Endothelial cell of hepatic sinusoid (primary cell): ENCODE data around the gene CAMSAP1.

Source experiments
- in situ Hi-C: cut with HindIII; loops from 2 replicates; pipeline ENCODE4 v1.10.0; 2017; ENCODE audit warnings: low sequenced_read_pairs

CAMSAP1 gene

DNA sequence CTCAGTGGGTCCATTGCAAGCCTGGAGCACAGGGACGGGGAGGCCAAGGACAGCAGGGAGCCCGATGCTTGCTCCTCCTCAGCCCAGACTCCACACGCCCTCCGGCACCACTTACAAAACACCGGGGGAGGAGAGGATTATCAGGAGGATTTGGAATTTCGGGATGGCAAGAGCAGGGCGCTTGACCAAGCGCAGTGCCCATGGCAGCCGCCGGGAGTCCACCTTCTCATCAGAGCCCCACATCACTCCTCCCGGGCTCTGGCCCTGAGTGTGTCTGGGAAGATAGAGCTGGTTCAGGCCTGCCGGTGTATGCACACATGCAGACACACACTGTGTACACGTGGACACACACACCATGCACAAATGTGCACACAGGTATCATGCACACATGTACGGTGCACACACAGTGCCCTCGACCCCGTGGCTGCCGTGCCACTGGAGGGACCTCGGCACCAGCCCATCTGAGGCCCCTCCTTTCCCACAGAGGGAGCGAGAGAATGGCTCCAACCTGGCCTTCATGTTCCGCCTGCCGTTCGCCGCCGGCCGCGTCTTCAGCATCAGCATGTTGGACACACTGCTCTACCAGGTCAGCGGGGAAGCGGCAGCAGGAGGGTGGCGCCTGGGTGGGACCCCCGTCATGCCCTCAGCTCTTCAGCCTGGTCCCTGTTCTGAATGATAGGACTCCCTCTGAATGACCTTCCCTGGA lies 123.7 kb downstream of the CAMSAP1 start:
- in situ Hi-C loops: no loop called here

- in situ Hi-C loops: no loop called here
Observed at GRCh38 chr9:135782946-135783345, 124.4 kb downstream of the CAMSAP1 start.

DNA sequence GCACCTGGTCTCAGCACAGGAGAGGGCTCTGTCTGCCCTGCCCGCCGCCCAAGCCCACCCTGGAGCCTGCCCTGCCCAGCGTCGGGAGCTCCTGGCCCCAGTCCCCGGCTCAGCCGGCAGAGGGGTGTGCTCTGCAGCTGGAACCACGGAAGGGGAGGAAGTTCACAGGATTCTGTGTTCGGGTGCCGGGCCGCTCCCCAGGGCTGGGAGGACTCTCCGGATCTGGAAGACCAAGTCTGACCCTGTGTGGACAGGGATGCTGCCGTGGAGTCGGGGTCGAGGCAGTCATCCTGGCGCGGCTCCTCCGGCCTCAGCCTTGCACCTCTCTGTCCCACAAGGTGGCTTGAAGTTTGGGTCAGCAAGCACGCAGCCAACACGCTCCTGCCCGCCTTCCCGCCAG lies 126.7 kb downstream of the CAMSAP1 start:
- in situ Hi-C loops: no loop called here

- in situ Hi-C loops: no loop called here
Observed at GRCh38 chr9:135780086-135780485, 127.3 kb downstream of the CAMSAP1 start.

DNA sequence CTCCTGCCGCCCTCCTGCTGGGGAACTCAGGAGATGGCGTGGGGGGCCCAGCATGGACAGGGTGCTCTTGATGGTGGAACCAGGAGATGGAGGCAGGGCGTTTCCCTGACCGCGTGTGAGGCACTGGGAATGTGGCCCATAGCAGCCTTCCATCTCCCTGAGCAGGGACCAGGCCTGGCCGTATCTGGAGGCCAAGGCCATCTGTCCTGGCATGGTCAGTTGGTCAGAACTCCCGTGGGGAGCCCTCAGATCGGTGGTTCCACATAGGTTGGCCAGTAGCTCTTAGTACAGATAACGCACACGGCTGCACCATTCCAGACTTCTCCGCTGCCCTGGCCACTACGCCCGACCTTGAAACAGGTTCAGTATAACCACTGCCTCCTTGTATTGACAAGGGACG lies 127.8 kb downstream of the CAMSAP1 start:
- in situ Hi-C loops: no loop called here

GRCh38 chr9:135778421-135778820 lies 128.9 kb downstream of the CAMSAP1 start:
- in situ Hi-C loops: no loop called here

GRCh38 chr9:135777623-135778177 lies 129.6 kb downstream of the CAMSAP1 start:
- in situ Hi-C loops: no loop called here

DNA sequence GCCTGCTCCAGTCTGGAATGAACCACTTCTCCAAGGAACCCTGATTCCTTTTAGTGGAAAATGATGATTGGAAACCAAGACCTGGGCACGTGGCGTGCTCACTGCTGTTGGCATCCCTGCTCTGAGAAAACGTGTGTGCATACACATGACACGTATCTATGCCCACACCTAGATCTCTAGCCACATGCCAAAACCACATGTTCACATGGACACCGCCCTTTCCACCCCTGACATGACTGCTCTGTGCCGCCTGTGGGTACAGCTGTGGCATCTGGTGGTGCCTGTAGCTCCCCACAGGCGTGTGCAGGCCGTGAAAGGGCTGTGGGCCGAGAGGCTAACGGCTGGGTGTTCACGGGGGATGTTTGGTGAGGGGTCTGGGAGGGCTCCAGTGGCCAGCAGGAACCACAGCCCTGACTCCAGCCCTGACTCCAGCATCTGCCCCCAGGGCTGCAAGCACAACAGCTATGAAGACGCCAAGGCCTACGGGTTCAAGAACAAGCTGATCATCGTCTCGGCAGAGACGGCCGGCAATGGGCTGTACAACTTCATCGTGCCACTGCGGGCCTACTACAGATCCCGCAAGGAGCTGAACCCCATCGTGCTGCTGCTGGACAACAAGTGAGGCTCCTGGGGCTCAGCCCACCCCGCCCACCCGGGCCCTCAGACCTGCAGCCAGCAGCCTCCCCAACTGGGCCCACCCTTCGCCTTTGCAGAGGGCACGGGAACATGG lies 130.3 kb downstream of the CAMSAP1 start:
- in situ Hi-C loops: no loop called here

GRCh38 chr9:135775911-135776310 lies 131.4 kb downstream of the CAMSAP1 start:
- in situ Hi-C loops: no loop called here

- in situ Hi-C loops: no loop called here
Observed at GRCh38 chr9:135774794-135775525, 132.4 kb downstream of the CAMSAP1 start.

DNA sequence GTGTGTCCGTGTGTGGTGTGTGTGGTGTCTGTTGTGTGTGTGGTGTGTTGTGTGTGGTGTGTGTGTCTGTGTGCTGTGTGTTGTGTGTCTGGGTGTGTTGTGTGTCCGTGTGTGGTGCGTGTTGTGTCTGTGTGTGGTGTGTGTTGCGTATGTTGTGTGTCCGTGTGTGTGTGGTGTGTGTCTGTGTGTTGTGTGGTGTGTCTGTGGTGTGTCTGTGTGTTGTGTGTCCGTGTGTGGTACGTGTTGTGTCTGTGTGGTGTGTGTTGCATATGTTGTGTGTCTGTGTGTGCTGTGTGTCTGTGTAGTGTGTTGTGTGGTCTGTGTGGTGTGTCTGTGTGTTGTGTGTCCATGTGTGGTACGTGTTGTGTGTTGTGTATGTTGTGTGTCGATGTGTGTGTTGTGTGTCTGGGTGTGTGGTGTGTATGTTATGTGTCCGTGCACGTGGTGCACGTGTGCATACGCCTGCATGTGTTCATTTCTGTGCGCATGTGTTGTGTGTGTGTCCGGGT lies 133.1 kb downstream of the CAMSAP1 start:
- in situ Hi-C loops: no loop called here

- in situ Hi-C loops: no loop called here
Observed at GRCh38 chr9:135773530-135774238, 133.7 kb downstream of the CAMSAP1 start.

- in situ Hi-C loops: no loop called here
Observed at GRCh38 chr9:135772702-135773493, 134.4 kb downstream of the CAMSAP1 start.

DNA sequence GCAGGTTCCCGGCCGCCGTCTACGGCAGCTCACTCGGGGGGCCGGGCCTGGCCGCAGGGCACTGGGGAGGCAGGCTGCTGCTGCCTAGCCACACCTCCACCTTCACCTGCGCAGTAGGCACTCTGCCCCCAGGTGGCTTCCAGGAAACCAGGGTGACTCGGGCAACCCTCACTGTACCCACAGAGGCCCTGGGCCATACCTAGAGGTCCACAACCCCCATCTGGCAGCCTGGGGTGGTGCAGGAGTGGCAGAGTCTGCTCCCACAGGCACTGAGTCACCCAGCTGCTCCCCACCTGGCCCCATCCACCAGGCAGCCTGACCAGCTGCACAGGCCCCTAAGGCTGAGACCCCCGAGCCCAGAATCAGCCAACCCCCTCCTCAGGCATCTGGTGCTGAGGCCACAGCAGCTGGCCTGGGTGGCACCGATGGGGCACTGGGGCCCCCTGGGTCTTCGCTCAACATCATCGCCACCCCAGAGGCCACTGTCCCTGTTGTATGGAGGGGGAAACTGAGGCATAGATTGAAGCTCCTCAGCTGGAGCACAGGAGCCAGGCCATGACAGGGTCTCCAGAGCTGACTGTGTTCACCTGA lies 135.2 kb downstream of the CAMSAP1 start:
- in situ Hi-C loops: no loop called here

- in situ Hi-C loops: no loop called here
Observed at GRCh38 chr9:135771401-135772051, 135.8 kb downstream of the CAMSAP1 start.

DNA sequence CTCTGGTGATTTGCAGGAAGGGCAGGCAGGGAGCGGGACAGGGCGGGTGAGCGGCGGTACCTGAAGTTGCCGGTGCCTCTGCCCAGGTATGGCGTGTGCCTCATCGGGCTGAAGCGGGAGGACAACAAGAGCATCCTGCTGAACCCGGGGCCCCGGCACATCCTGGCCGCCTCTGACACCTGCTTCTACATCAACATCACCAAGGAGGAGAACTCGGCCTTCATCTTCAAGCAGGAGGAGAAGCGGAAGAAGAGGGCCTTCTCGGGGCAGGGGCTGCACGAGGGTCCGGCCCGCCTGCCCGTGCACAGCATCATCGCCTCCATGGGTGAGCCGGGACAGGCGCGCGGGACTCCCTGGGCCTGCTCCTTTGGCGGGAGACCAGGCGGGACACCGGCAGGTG lies 136.6 kb downstream of the CAMSAP1 start:
- in situ Hi-C loops: no loop called here

GRCh38 chr9:135770203-135770535 lies 137.2 kb downstream of the CAMSAP1 start:
- in situ Hi-C loops: no loop called here

GRCh38 chr9:135769489-135770202 lies 137.7 kb downstream of the CAMSAP1 start:
- in situ Hi-C loops: no loop called here
